ENCODE results near the gene SERPINB1.

SERPINB1 gene

DNA sequence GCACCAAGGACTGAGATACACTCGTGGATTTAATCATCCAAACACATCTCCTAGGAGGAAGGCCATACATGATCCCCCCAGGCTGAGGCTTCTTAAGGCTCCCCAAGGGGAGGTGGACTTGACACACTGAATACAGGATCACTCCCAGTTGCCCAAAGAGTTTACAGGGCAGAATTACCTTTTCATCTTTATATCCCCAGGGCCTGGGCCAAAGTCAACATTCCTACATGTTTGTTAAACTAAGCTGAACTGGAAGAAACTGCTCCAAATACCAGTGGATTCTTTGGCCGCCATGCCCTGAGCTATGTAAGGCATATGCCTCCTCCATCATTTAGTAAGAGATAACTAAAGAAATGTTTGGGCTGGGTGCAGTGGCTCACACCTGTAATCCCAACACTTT lies 22.2 kb upstream of the SERPINB1 start:
- Histone ChIP-seq H3K4me1 (ENCODE audit: insufficient read depth, low read length) (peaks cover 14% of the 10 kb centered on the region), H3K36me3 (ENCODE audit: insufficient read depth, low read length) (no peaks in the 10 kb centered on the region), H3K27ac (ENCODE audit: low read length) (no peak overlapping the region), H3K27me3 (ENCODE audit: insufficient read depth, low read length, poor library complexity) (no peaks in the 10 kb centered on the region), H3K79me2 (ENCODE audit: insufficient read depth, low read length) (no peaks in the 10 kb centered on the region), H2AFZ (ENCODE audit: low read depth, low read length) (no peak overlapping the region), H3K4me2 (ENCODE audit: insufficient read depth, low read length) (no peak overlapping the region), H3K9ac (ENCODE audit: low read depth, low read length) (no peak overlapping the region), H4K20me1 (ENCODE audit: insufficient read depth, low read length) (no peaks in the 10 kb centered on the region), H3K4me3 (ENCODE audit: low read depth in 1 of 2, low read length in 2 of 2) (no peak overlapping the region), H3K9me3 (ENCODE audit: insufficient read depth, low read length, severe bottlenecking) (no peaks in the 10 kb centered on the region)
- no peak for TF ChIP-seq EZH2 (IDR thresholded peaks at IDR 0.05; ENCODE audit: borderline replicate concordance, low read depth, low read length, severe bottlenecking)
- TF ChIP-seq, protein P1, sequence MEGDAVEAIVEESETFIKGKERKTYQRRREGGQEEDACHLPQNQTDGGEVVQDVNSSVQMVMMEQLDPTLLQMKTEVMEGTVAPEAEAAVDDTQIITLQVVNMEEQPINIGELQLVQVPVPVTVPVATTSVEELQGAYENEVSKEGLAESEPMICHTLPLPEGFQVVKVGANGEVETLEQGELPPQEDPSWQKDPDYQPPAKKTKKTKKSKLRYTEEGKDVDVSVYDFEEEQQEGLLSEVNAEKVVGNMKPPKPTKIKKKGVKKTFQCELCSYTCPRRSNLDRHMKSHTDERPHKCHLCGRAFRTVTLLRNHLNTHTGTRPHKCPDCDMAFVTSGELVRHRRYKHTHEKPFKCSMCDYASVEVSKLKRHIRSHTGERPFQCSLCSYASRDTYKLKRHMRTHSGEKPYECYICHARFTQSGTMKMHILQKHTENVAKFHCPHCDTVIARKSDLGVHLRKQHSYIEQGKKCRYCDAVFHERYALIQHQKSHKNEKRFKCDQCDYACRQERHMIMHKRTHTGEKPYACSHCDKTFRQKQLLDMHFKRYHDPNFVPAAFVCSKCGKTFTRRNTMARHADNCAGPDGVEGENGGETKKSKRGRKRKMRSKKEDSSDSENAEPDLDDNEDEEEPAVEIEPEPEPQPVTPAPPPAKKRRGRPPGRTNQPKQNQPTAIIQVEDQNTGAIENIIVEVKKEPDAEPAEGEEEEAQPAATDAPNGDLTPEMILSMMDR (IDR thresholded peaks at IDR 0.05; ENCODE audit: borderline replicate concordance, extremely low read depth, low read length, poor library complexity, severe bottlenecking): no peak
- DNase-seq (no peak), ATAC-seq (ENCODE audit: insufficient read depth, low read depth) (no peak)

GRCh38 chr6:2862712-2863181 lies 21.1 kb upstream of the SERPINB1 start:
- H3K79me2 ChIP-seq (ENCODE audit: insufficient read depth, low read length): no peaks in the 10 kb centered on the region
- no peak overlapping the region for H2AFZ ChIP-seq (ENCODE audit: low read depth, low read length)
- no peak for TF ChIP-seq EZH2 (IDR thresholded peaks at IDR 0.05; ENCODE audit: borderline replicate concordance, low read depth, low read length, severe bottlenecking)
- TF ChIP-seq, protein P1 (IDR thresholded peaks at IDR 0.05; ENCODE audit: borderline replicate concordance, extremely low read depth, low read length, poor library complexity, severe bottlenecking): no peak
- no peaks in the 10 kb centered on the region for H3K27me3 ChIP-seq (ENCODE audit: insufficient read depth, low read length, poor library complexity)
- H3K4me2 ChIP-seq (ENCODE audit: insufficient read depth, low read length): no peak overlapping the region
- no peak for DNase-seq
- H4K20me1 ChIP-seq (ENCODE audit: insufficient read depth, low read length): no peaks in the 10 kb centered on the region
- no peak for ATAC-seq (ENCODE audit: insufficient read depth, low read depth)
- H3K4me3 ChIP-seq (ENCODE audit: low read depth in 1 of 2, low read length in 2 of 2): no peak overlapping the region
- H3K27ac ChIP-seq (ENCODE audit: low read length): no peak overlapping the region
- H3K4me1 ChIP-seq (ENCODE audit: insufficient read depth, low read length): peaks cover 26% of the 10 kb centered on the region
- no peak overlapping the region for H3K9ac ChIP-seq (ENCODE audit: low read depth, low read length)
- H3K36me3 ChIP-seq (ENCODE audit: insufficient read depth, low read length): no peaks in the 10 kb centered on the region
- no peaks in the 10 kb centered on the region for H3K9me3 ChIP-seq (ENCODE audit: insufficient read depth, low read length, severe bottlenecking)

GRCh38 chr6:2861822-2862164 lies 20.1 kb upstream of the SERPINB1 start:
- no peak for DNase-seq
- no peak for TF ChIP-seq EZH2 (IDR thresholded peaks at IDR 0.05; ENCODE audit: borderline replicate concordance, low read depth, low read length, severe bottlenecking)
- TF ChIP-seq, protein P1 (IDR thresholded peaks at IDR 0.05; ENCODE audit: borderline replicate concordance, extremely low read depth, low read length, poor library complexity, severe bottlenecking): no peak
- Histone ChIP-seq H4K20me1 (ENCODE audit: insufficient read depth, low read length) (no peaks in the 10 kb centered on the region), H3K9me3 (ENCODE audit: insufficient read depth, low read length, severe bottlenecking) (no peaks in the 10 kb centered on the region), H3K27ac (ENCODE audit: low read length) (no peak overlapping the region; the same call in 1 of the 2 replicates), H3K4me2 (ENCODE audit: insufficient read depth, low read length) (no peak overlapping the region), H3K4me1 (ENCODE audit: insufficient read depth, low read length) (peaks cover 34% of the 10 kb centered on the region), H3K36me3 (ENCODE audit: insufficient read depth, low read length) (no peaks in the 10 kb centered on the region), H3K4me3 (ENCODE audit: low read depth in 1 of 2, low read length in 2 of 2) (no peak overlapping the region), H3K9ac (ENCODE audit: low read depth, low read length) (no peak overlapping the region), H2AFZ (ENCODE audit: low read depth, low read length) (no peak overlapping the region), H3K27me3 (ENCODE audit: insufficient read depth, low read length, poor library complexity) (no peaks in the 10 kb centered on the region), H3K79me2 (ENCODE audit: insufficient read depth, low read length) (no peaks in the 10 kb centered on the region)
- ATAC-seq (ENCODE audit: insufficient read depth, low read depth): no peak
